Naive B cell (primary cell): ENCODE results near the gene LYPD3. TPM values are rescaled to one million over a fixed set of nuclear protein-coding genes. Genes with fewer than 3 reads are reported as not detected.
"Not testable (repeated sequence)": the region's sequence is repeated elsewhere in the genome, so short reads cannot be mapped to it uniquely, and the experiment has no call there.

Experiments used
- ATAC-seq, 2 donors: fragments of 150-1000 bp; cut with Tn5 transposase; 2 replicates each; pipeline ENCODE4 v1.10.0; 2021; ENCODE audit warnings: low read depth in 2 of 2, mild to moderate bottlenecking in 2 of 2, moderate library complexity in 2 of 2
- DNase-seq: peaks from one replicate; pipeline ENCODE4 v3.0.0; 2022
- H3K27ac Mint-ChIP-seq, 6 donors: one replicate each; pipeline ENCODE4 v1.8.0; 2020 to 2022; ENCODE audit warnings: mild to moderate bottlenecking in 6 of 6, mixed read lengths in 6 of 6, moderate library complexity in 5 of 6, inconsistent platforms in 2 of 6
- H3K27me3 Mint-ChIP-seq, 3 donors: one replicate each; pipeline ENCODE4 v1.8.0; 2021 to 2022; ENCODE audit warnings: mixed read lengths in 3 of 3, mild to moderate bottlenecking in 1 of 3
- H3K36me3 Mint-ChIP-seq, 2 donors: one replicate each; pipeline ENCODE4 v1.8.0; 2020 to 2022; ENCODE audit warnings: mixed read lengths in 2 of 2, inconsistent platforms in 1 of 2, mild to moderate bottlenecking in 1 of 2
- H3K4me1 Mint-ChIP-seq, 3 donors: one replicate each; pipeline ENCODE4 v1.8.0; 2020 to 2022; ENCODE audit warnings: mixed read lengths in 3 of 3, inconsistent platforms in 1 of 3, mild to moderate bottlenecking in 1 of 3, moderate library complexity in 1 of 3
- H3K4me3 Mint-ChIP-seq, 8 donors: one replicate each; pipeline ENCODE4 v1.8.0; 2020 to 2022; ENCODE audit warnings: mild to moderate bottlenecking in 8 of 8, mixed read lengths in 8 of 8, moderate library complexity in 8 of 8, inconsistent platforms in 2 of 8
- H3K9me3 Mint-ChIP-seq, 7 donors: one replicate each; pipeline ENCODE4 v1.8.0; 2020 to 2022; ENCODE audit warnings: mixed read lengths in 7 of 7, mild to moderate bottlenecking in 5 of 7, inconsistent platforms in 2 of 7, moderate library complexity in 1 of 7
- polyA plus RNA-seq, 6 donors: library from polyadenylated mRNA; unstranded; fragments of 300-500 nt; fragmentation: Illumina TruSeq; gene quantifications; one replicate each; pipeline ENCODE4 v1.2.3, GENCODE V29; 2021; ENCODE audit warnings: low read depth in 6 of 6

LYPD3 gene
- polyA plus RNA-seq, 6 donors from 2014 or later, result 0.24 to 0.90 (median 0.45) TPM; not detected in 2

GRCh38 chr19:43446746-43447489, 18.5 kb downstream of the LYPD3 start:
- Mint-ChIP-seq H3K4me3 (peak overlapping the region in 1 of 8 donors; percentile 69), H3K27ac (peak overlapping the region in 3 of 6 donors; percentile 16 to 91 (median 52)), H3K27me3 (peaks cover 0 to under 1% (median 0%) of the 10 kb centered on the region in 3 donors), H3K36me3 (no peaks in the 10 kb centered on the region), H3K9me3 (peaks cover 0 to 4% (median 0%) of the 10 kb centered on the region in 7 donors), H3K4me1 (peaks cover 7 to 16% (median 12%) of the 10 kb centered on the region in 3 donors)
- peak; percentile 69 for DNase-seq
- peak; percentile 82 to 92 for ATAC-seq

- H3K4me1 Mint-ChIP-seq, result peaks cover 12 to 20% (median 12%) of the 10 kb centered on the region in 3 donors
- DNase-seq, result no peak
- ATAC-seq, result no peak
- H3K4me3 Mint-ChIP-seq, result no peak overlapping the region
- H3K27ac Mint-ChIP-seq, result no peak overlapping the region
- H3K27me3 Mint-ChIP-seq, result no peaks in the 10 kb centered on the region
- H3K36me3 Mint-ChIP-seq, result no peaks in the 10 kb centered on the region
- H3K9me3 Mint-ChIP-seq, result no peaks in the 10 kb centered on the region
Measured at GRCh38 chr19:43445426-43445825, 20.0 kb downstream of the LYPD3 start.

- Mint-ChIP-seq H3K36me3 (no peaks in the 10 kb centered on the region), H3K27me3 (no peaks in the 10 kb centered on the region), H3K4me1 (peaks cover 12 to 24% (median 15%) of the 10 kb centered on the region in 3 donors), H3K4me3 (no peak overlapping the region), H3K27ac (peak overlapping the region in 1 of 6 donors; percentile 23), H3K9me3 (no peaks in the 10 kb centered on the region)
- no peak for ATAC-seq
- DNase-seq, result no peak
Measured at GRCh38 chr19:43444531-43445287, 20.7 kb downstream of the LYPD3 start.

- ATAC-seq, H3K4me3 Mint-ChIP-seq, H3K9me3 Mint-ChIP-seq, H3K27ac Mint-ChIP-seq, H3K27me3 Mint-ChIP-seq, DNase-seq, H3K36me3 Mint-ChIP-seq: not testable (repeated sequence)
- peaks cover 12 to 30% (median 21%) of the 10 kb centered on the region in 3 donors for H3K4me1 Mint-ChIP-seq
Measured at GRCh38 chr19:43444091-43444490, 21.3 kb downstream of the LYPD3 start.

- Mint-ChIP-seq H3K36me3 (no peaks in the 10 kb centered on the region), H3K4me1 (peaks cover 14 to 44% (median 33%) of the 10 kb centered on the region in 3 donors), H3K27me3 (no peaks in the 10 kb centered on the region), H3K27ac (peak overlapping the region in 4 of 6 donors; percentile 6 to 71 (median 30)), H3K9me3 (no peaks in the 10 kb centered on the region), H3K4me3 (peak overlapping the region in 1 of 8 donors; percentile 15)
- DNase-seq (no peak), ATAC-seq (no peak)
Measured at GRCh38 chr19:43441716-43442115, 23.7 kb downstream of the LYPD3 start.

- peak overlapping the region in 3 of 6 donors; percentile 68 to 76 (median 75) for H3K27ac Mint-ChIP-seq
- peak overlapping the region in 3 of 8 donors; percentile 51 to 66 (median 63) for H3K4me3 Mint-ChIP-seq
Measured at GRCh38 chr19:43439709-43440063, 25.7 kb downstream of the LYPD3 start.

GRCh38 chr19:43439032-43439708, 26.2 kb downstream of the LYPD3 start:
- H3K9me3 Mint-ChIP-seq, result no peaks in the 10 kb centered on the region
- no peaks in the 10 kb centered on the region for H3K27me3 Mint-ChIP-seq
- H3K27ac Mint-ChIP-seq, result peak overlapping the region; percentile 34 to 76 (median 71)
- DNase-seq, result peak; percentile 59
- peak overlapping the region in 5 of 8 donors; percentile 2 to 69 (median 63) for H3K4me3 Mint-ChIP-seq
- H3K36me3 Mint-ChIP-seq, result no peaks in the 10 kb centered on the region
- peaks cover 18 to 43% (median 37%) of the 10 kb centered on the region in 3 donors for H3K4me1 Mint-ChIP-seq
- peak; percentile 96 to 98 for ATAC-seq

More at GRCh38 chr19:43439709-43440063, 25.7 kb downstream of the LYPD3 start:
- no peaks in the 10 kb centered on the region for H3K9me3 Mint-ChIP-seq
- ATAC-seq (no peak), DNase-seq (no peak)
- peaks cover 18 to 43% (median 37%) of the 10 kb centered on the region in 3 donors for H3K4me1 Mint-ChIP-seq
- no peaks in the 10 kb centered on the region for H3K27me3 Mint-ChIP-seq
- no peaks in the 10 kb centered on the region for H3K36me3 Mint-ChIP-seq

- Mint-ChIP-seq H3K9me3 (no peaks in the 10 kb centered on the region), H3K4me1 (peaks cover 18 to 43% (median 37%) of the 10 kb centered on the region in 3 donors), H3K4me3 (peak overlapping the region in 7 of 8 donors; percentile 9 to 69 (median 50)), H3K27me3 (no peaks in the 10 kb centered on the region), H3K36me3 (no peaks in the 10 kb centered on the region), H3K27ac (peak overlapping the region in 4 of 6 donors; percentile 61 to 87 (median 71))
- ATAC-seq (no peak), DNase-seq (no peak)
Measured at GRCh38 chr19:43438291-43439031, 26.9 kb downstream of the LYPD3 start.

GRCh38 chr19:43437712-43438111, 27.7 kb downstream of the LYPD3 start:
- DNase-seq (no peak), ATAC-seq (no peak)
- H3K36me3 Mint-ChIP-seq, result no peaks in the 10 kb centered on the region
- H3K4me1 Mint-ChIP-seq, result peaks cover 18 to 44% (median 38%) of the 10 kb centered on the region in 3 donors
- no peaks in the 10 kb centered on the region for H3K27me3 Mint-ChIP-seq
- peak overlapping the region in 1 of 8 donors; percentile 47 for H3K4me3 Mint-ChIP-seq
- peak overlapping the region; percentile 21 to 82 (median 68) for H3K27ac Mint-ChIP-seq
- H3K9me3 Mint-ChIP-seq, result no peaks in the 10 kb centered on the region

GRCh38 chr19:43437284-43437683, 28.1 kb downstream of the LYPD3 start:
- not testable (repeated sequence) for DNase-seq, H3K27me3 Mint-ChIP-seq, H3K9me3 Mint-ChIP-seq, H3K36me3 Mint-ChIP-seq, ATAC-seq
- Mint-ChIP-seq H3K4me1 (peaks cover 20 to 45% (median 40%) of the 10 kb centered on the region in 3 donors), H3K4me3 (peak overlapping the region in 1 of 8 donors; percentile 47), H3K27ac (peak overlapping the region in 5 of 6 donors; percentile 50 to 82 (median 69))

GRCh38 chr19:43435775-43436174, 29.6 kb downstream of the LYPD3 start:
- no peaks in the 10 kb centered on the region for H3K27me3 Mint-ChIP-seq
- peak overlapping the region in 4 of 6 donors; percentile 8 to 92 (median 40) for H3K27ac Mint-ChIP-seq
- no peak overlapping the region for H3K4me3 Mint-ChIP-seq
- ATAC-seq, result no peak
- peaks cover 23 to 43% (median 42%) of the 10 kb centered on the region in 3 donors for H3K4me1 Mint-ChIP-seq
- no peak for DNase-seq
- no peaks in the 10 kb centered on the region for H3K9me3 Mint-ChIP-seq
- no peaks in the 10 kb centered on the region for H3K36me3 Mint-ChIP-seq

- DNase-seq (no peak), ATAC-seq (no peak)
- Mint-ChIP-seq H3K4me1 (peaks cover 25 to 30% (median 25%) of the 10 kb centered on the region in 3 donors), H3K27ac (peak overlapping the region in 1 of 6 donors; percentile 27), H3K36me3 (no peaks in the 10 kb centered on the region), H3K4me3 (no peak overlapping the region), H3K27me3 (peaks cover 0 to 5% (median 0%) of the 10 kb centered on the region in 3 donors), H3K9me3 (no peaks in the 10 kb centered on the region)
Measured at GRCh38 chr19:43433689-43434088, 31.7 kb downstream of the LYPD3 start.
